ENCODE data around the gene SCAMP4.

SCAMP4 gene

DNA sequence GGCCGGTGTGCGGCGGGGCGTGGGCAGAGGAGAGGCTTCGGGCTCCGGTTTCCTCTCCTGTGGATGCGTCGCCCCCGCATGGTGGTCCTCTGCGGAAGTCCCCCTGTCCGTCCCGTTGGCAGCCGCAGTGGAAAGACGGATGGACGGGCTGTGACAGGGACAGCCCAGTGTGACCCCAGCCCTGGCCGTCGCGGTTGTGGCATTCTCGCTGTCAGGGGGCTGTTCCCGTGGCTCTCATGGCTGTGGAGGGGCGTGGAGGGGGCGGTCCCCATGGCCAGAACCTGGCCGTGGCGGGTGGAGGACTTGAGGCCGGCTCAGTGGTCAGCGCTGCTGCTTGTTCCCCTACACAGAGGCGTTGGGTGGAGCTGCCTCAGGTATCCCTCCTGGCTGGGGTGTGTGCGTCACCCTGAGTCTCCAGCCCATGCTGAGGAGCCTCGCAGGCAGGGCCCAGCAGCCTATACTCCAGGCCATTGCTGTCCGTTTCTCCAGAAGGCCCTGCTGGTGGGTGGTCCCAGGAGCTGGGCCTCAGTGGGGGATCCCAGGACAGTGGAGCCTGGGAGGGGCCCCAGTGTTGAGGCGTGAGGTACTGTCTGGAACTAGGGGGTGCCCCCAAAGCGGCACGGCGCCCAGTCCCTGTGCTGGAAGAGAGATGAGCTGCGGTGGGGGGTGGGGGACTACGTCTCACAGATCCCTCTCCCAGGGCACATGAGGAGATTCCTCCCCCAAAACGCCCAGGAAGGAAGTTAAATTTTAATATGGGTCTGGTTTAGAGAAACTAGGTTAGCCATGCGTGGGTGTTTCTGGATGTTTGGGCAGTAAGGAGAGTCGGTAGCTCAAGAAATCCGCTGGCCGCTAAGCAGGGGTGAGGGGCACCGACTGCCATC lies 56.0 kb downstream of the SCAMP4 start:
- DNase-seq, result no peak

DNA sequence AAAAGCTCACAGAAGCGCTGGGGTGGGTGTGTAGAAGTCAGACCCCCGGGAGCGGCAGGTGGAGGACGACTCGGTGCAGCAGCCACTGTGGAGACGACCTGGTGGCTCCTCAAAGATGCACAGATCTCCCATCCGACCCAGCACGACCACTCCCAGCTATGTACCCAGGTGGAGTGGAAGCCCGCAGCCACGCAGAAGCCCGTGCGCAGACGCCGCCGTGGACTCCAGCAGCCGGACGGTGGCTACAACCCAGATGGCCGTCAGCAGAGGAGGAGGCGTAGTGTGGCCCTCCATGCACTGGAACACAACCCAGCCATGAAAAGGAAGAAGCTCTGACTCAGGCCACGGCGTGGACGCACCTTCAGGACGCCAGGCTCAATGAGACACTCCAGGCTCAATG lies 57.5 kb downstream of the SCAMP4 start:
- no peak for DNase-seq

DNA sequence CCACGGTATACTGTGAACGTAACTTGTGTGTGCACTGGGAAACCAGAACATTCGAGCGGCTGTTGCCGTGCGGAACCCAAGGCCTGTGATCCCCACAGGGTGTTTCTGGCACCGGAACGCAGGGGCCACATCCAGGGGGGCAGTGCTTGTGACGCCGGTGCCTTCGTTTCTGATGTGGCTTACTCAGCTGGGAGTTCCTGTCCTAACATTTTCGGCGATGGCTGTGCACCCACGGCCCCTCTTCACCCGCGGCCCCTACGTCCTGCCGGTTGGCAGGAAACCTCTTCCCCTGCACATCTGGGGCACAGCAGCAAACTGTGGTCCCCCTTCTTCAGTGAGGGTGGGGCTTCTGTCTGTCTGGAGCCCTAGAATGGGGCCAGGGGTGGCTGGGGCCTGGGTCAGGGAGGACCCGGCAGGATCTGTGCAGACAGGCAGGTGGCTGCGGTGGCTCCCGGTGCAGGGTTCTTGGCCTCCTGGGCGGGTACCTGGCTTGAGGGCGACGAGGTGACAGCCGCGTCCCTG lies 61.9 kb downstream of the SCAMP4 start:
- DNase-seq, result no peak

DNA sequence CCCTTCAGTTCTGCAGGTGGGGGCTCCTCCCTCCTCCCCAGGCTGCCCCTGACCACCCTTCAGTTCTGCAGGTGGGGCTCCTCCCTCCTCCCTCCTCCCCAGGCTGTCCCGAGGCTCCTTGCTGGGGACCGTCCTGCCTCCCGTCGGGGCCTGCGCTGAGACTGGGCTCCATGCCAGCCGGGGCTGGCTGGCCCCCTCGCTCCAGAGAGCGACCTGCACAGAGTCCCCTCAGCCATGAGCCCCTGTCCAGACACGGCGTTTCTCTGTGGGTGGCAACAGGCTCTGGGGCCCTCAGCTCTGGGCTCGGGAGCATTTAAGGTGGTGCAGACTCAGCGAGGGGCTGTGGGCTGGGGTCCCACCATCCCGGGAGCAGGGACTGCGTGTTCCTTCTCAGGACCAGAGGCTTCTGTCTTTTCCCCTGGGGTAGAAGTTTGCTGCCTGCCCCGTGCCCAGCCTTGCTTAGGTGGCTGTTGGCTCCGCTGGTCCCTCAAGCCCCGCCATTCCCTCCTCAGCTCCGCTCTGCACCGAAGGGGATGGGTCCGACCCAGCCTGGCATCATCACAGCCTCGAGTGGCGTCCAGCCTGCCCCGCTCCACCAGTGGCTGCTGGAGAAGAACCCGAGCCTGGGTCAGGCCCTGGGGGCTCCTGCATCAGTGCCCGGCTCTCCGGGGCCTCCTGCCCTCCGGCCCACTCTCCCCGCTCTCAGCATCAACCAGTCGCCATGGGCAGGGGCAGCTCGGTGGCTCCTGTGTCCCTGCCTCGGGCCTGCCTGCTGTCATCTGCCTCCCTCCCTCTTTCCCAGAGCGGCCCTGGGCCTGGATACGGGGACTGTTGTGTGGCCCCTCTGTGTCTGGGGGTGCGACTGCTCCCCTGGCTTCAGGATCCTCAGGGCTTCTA lies 63.3 kb downstream of the SCAMP4 start:
- no peak for DNase-seq

DNA sequence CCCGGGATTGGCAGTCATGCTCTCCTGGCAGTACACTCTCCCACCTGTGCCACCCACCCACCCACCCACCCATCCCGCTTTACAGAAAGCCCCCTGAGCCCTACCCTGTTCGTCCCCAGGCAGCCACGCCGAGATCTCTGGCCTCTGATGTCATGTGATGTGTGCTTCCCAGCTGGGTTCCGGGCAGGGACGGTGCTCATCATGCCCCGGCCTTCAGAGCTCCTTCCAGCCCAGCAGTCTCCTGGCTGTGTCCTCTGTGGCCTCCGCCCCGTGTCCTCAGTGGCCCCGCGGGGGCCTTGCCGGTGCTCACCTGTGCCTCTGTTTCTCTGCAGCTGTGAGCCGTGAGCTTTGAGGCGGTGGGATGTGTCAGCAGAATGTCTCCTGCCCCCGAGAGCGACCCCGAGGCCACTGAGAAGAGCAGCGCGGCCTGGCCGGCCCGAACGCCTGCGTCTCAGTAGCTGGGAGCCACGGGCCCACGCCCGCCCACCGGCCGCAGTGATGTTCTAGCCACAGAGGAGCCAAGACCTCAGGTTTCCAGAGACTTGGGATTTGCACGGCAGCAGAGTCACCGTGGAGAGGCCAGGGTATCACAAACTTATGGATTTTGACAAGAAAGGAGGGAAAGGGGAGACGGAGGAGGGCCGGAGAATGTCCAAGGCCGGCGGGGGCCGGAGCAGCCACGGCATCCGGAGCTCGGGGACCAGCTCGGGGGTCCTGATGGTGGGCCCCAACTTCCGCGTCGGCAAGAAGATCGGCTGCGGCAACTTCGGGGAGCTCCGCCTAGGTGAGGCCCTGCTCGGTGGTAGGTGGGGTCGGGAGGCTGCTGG lies 64.2 kb downstream of the SCAMP4 start:
- DNase-seq, result no peak

DNA sequence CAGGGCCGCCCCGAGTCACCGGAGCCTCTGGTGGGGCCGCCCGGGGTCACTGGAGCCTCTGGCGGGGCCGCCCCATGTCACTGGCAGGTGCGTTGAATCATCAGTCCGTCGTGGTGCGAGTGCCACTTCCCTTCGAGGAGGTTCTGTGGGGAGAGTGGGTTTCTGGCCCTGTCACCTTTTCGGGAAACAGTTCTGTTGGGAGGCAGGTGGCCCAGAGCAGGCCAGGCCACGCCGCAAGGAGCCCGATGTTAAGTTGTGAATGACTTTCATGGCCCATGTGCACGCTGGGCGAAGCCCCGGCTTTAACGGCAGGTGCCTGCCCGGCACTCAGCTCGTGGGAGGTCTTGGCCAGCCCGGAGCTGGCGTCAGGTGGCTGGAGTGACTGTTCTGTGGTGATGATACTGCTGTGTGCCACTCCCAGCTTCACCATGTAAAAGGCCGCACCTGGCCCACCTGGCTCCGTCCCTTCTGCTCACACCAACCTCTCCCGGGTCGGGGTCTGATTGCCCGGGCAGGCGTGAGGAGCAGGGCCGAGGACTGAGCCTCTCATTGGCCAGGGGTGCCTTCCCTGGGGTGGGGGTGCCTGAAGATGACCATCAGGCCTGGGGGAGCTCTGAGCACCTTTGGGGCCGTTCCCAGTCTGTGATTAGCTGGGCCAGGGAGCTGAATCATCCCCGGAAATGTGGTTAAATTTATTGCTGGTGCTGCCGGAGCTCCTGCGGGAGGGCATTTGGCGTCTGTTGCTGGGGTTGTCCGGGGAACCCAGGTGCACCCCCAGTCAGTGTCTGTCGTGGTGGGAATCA lies 65.0 kb downstream of the SCAMP4 start:
- no peak for DNase-seq

DNA sequence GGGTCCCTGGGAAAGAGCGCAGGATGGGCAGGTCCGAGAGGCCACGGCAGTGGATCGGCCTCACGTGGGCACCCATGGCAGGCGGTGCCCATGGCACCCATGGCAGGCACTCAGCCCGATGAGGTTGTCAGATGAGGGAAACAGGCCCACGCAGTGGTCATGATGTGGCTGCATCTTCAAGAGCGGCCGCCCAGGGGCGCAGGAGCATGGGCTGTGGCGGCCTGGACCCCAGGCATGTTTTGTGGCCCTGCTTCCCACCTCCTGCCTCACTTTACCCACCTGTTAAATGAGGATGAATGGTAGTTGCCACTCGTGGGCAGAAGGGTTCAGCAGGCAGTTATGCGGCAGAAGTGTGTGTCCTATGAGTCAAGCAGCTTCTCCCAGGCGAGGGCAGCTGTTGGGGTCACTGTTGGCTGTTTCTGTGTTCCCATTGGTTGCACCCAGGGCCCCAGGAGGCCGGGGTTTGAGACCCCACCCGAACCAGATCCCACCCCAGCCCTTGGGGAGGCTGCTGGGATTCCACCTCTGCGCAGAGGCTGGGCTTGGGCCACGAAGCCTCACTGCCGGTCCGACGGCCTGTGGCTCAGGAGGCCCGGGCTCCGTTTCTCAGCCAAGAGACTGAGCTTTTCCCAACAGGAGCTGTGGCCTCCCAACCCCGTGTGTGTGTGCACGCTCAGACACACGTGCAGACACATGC lies 65.8 kb downstream of the SCAMP4 start:
- no peak for DNase-seq

DNA sequence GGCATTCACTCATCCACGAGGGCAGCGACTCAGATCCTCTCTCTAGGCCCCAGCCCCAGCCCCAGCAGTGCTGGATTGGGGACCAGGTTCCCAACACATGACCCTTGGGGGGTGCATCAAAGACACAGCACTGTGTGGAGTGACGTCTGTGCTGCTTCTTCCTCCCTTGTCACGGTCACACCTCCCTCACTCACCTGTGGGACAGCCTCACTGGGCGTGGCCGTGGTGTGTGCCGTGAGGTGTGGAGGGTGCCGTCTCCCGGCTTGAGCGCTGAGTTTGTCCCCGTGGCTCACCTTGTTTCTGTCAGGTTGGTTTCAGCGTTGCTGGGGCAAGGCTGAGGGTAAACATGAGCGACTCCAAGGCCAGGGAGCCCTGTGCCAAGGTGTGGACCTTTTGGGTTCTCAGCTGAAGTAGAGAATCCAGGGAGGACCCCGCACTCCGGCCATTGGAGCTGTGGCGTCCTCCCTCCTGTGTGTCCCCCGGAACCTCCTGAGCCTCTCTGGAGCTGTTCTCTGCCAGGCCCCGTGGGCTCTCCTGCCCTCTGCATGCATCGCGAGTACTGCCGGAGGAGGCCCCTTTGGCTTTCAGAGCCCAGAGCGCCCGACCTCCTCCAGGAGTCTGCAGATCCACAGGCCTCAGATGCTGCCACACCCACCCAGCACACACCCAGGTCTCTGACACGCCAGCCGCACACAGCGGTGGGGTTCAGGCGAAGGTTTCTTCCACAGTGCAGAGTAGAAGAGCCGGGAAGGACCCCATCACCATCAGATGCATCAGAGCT lies 69.4 kb downstream of the SCAMP4 start:
- DNase-seq, result no peak

DNA sequence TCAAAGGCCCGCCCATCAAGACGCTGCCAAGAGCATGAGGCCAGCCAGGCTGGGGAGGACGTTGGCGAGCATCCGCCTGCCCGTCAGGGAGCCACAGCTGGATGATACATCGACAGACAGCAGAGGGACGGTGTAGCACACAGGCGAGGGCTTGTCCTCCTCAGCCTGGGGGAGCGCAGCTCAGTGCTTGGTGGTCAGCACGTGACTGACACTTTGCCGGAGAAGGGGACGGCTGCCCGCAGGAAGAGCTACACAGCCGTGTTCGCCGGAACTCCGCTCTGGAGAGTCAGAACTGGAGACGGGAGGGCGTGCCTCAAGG lies 69.9 kb downstream of the SCAMP4 start:
- no peak for DNase-seq
